ENCODE data around the gene FXYD1.

FXYD1 gene

DNA sequence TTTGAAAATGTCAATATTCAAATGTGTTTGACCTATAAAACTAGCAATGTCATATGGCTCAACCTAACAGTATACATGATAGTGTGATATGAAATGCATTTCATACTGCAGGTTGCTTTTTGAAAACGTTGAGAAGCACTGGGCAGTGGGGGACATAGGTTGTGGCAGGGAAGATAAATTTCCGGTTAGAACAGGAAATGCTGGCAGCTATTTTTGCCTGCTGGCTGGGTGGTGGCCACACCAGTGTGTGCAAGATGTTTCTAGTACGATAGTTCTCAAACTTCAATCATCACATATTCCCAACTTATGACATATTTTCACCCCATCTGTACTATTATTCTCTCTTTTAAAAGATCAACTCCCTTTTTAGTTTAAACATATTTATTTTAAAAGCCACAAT, 33.1 kb downstream of the FXYD1 start:
- H3K27ac ChIP-seq (ENCODE audit: low read depth, low read length): no peak overlapping the region

DNA sequence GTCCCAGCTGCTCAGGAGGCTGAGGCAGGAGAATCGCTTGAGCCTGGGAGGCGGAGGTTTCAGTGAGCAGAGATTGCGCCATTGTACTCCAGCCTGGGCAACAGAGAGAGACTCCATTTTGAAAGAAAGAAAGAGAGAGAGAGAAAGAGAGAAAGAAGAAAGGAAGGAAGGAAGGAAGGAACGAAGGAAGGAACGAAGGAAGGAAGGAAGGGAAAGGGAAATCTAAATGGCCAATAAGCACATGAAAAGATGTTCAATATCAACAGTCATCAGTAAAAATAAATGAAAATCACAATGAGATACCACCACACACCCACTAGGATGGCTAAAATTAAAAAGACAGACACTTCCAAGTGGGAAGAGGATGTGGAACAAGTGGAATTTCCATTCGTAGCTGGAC, 35.6 kb downstream of the FXYD1 start:
- no peaks in the 10 kb centered on the region for H3K36me3 ChIP-seq (ENCODE audit: insufficient read depth, low read length)
- no peak overlapping the region for H3K9ac ChIP-seq (ENCODE audit: low read length)
- no peak overlapping the region for H3K4me3 ChIP-seq (ENCODE audit: low read depth in 1 of 2, low read length in 2 of 2)
- H3K27ac ChIP-seq (ENCODE audit: low read depth, low read length): no peak overlapping the region
- H3K27me3 ChIP-seq (ENCODE audit: control insufficient read depth in 1 of 2, insufficient read depth in 2 of 2, low read length in 2 of 2): no peaks in the 10 kb centered on the region
- no peaks in the 10 kb centered on the region for H3K9me3 ChIP-seq (ENCODE audit: low read length)
- H3K4me1 ChIP-seq (ENCODE audit: insufficient read depth, low read length): no peaks in the 10 kb centered on the region

More for the DNA sequence above, 33.1 kb downstream of the FXYD1 start:
- no peaks in the 10 kb centered on the region for H3K27me3 ChIP-seq (ENCODE audit: control insufficient read depth in 1 of 2, insufficient read depth in 2 of 2, low read length in 2 of 2)
- H3K9me3 ChIP-seq (ENCODE audit: low read length): no peaks in the 10 kb centered on the region
- H3K4me3 ChIP-seq (ENCODE audit: low read depth in 1 of 2, low read length in 2 of 2): no peak overlapping the region
- H3K9ac ChIP-seq (ENCODE audit: low read length): no peak overlapping the region
- H3K4me1 ChIP-seq (ENCODE audit: insufficient read depth, low read length): no peaks in the 10 kb centered on the region
- no peaks in the 10 kb centered on the region for H3K36me3 ChIP-seq (ENCODE audit: insufficient read depth, low read length)

DNA sequence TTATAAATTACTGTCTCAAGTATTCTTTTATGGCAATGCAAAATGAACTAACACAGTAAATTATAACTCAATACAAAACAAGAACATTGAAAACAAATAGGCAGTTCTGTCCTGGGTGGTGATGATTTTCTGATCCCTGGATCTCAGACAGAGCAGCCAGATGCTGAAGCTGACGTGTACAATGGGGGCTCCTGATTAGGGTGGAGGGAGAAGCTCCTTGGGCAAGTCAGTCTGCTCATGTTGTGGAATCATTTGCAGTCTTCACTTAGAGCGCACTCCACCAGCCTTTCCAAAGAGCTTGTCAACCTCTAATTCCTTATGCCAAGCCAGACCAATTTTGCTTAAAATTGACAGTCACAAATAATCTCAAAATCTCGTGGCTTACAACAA, 37.6 kb downstream of the FXYD1 start:
- Histone ChIP-seq H3K9ac (ENCODE audit: low read length) (no peak overlapping the region), H3K27ac (ENCODE audit: low read depth, low read length) (no peak overlapping the region), H3K9me3 (ENCODE audit: low read length) (no peaks in the 10 kb centered on the region), H3K4me3 (ENCODE audit: low read depth in 1 of 2, low read length in 2 of 2) (no peak overlapping the region), H3K36me3 (ENCODE audit: insufficient read depth, low read length) (no peaks in the 10 kb centered on the region), H3K4me1 (ENCODE audit: insufficient read depth, low read length) (no peaks in the 10 kb centered on the region), H3K27me3 (ENCODE audit: control insufficient read depth in 1 of 2, insufficient read depth in 2 of 2, low read length in 2 of 2) (no peaks in the 10 kb centered on the region)

DNA sequence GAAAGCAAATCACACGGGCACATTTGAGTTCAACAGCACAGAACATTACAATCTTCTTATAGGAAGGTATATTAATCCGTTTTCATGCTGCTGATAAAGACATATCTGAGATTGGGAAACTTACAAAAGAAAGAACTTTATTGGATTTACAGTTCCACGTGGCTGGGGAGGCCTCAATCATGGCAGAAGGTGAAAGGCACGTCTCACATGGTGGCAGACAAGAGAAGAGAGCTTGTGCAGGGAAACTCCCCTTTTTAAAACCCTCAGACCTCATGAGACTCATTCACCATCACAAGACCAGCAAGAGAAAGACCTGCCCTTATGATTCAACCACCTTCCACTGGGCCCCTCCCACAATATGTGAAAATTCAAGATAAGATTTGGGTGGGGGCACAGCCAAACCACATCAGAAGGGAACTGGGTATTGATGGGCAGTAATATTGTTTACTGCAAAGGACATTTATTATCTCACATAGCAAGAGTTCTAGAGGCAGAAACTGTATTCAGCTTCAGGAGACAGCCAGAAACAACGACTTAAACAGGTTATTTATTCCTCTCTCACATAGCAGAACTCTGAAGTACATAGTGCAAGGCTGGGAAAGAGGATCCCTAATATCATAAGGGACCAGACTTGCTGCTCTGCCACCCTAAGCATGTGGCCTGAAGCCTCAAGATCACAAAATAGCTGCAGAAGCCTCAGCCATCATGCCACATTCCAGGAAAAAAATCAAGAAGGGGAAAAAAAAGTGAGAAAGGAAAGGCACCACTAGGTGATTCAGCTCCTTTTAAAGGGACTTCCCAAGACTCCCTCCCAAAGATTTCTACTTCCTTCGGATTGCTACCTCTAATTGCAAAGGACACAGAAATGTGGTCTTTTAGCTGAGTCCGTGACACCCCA, 39.0 kb downstream of the FXYD1 start:
- Histone ChIP-seq H3K4me3 (ENCODE audit: low read depth in 1 of 2, low read length in 2 of 2) (no peak overlapping the region), H3K9ac (ENCODE audit: low read length) (no peak overlapping the region), H3K4me1 (ENCODE audit: insufficient read depth, low read length) (no peaks in the 10 kb centered on the region), H3K27me3 (ENCODE audit: control insufficient read depth in 1 of 2, insufficient read depth in 2 of 2, low read length in 2 of 2) (peaks cover 0 to 4% of the 10 kb centered on the region in 2 donors), H3K36me3 (ENCODE audit: insufficient read depth, low read length) (no peaks in the 10 kb centered on the region), H3K9me3 (ENCODE audit: low read length) (no peaks in the 10 kb centered on the region), H3K27ac (ENCODE audit: low read depth, low read length) (no peak overlapping the region)

DNA sequence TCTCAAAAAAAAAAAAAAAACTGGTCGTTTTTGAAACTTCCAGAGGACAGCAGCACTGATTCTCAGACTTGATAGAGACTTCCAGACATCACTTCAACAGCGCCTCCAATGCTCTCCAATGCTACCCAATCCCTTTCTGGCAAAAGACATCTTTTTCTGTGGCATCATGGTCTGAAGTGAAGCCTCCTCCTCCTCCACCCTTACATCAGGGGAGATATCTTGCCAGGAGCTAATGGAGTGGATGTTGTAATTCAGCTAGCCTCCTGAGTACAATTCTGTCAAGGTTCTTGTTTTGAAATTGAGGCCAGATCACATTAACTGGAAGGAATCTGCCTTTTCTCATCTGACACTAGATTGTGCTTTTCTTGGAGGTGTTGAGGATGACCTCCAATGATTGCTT, 40.1 kb downstream of the FXYD1 start:
- no peaks in the 10 kb centered on the region for H3K9me3 ChIP-seq (ENCODE audit: low read length)
- peaks cover 0 to 5% of the 10 kb centered on the region in 2 donors for H3K27me3 ChIP-seq (ENCODE audit: control insufficient read depth in 1 of 2, insufficient read depth in 2 of 2, low read length in 2 of 2)
- no peak overlapping the region for H3K27ac ChIP-seq (ENCODE audit: low read depth, low read length)
- no peak overlapping the region for H3K4me3 ChIP-seq (ENCODE audit: low read depth in 1 of 2, low read length in 2 of 2)
- no peaks in the 10 kb centered on the region for H3K4me1 ChIP-seq (ENCODE audit: insufficient read depth, low read length)
- no peak overlapping the region for H3K9ac ChIP-seq (ENCODE audit: low read length)
- no peaks in the 10 kb centered on the region for H3K36me3 ChIP-seq (ENCODE audit: insufficient read depth, low read length)

DNA sequence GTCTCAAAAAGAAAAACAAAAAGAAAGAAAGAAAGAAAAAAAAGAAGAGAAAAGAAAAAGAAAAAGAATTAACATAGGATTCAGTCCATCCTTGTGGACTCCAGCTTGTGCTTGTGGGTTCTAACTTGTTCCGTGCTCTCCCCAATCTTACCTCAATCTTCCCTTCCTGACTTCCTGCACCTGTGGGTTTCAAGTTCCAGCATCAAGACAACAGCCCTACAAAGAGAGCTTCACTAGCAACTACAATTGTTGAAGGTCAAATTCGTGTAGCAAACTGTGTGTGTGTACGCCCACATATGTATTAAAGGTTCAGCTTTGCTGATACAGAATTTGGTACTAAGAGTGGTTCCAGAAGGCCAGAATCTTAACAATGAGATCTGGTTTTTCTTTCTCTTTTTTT, 41.2 kb downstream of the FXYD1 start:
- Histone ChIP-seq H3K4me3 (ENCODE audit: low read depth in 1 of 2, low read length in 2 of 2) (no peak overlapping the region), H3K36me3 (ENCODE audit: insufficient read depth, low read length) (no peaks in the 10 kb centered on the region), H3K9ac (ENCODE audit: low read length) (no peak overlapping the region), H3K9me3 (ENCODE audit: low read length) (no peaks in the 10 kb centered on the region), H3K27me3 (ENCODE audit: control insufficient read depth in 1 of 2, insufficient read depth in 2 of 2, low read length in 2 of 2) (peaks cover 0 to 5% of the 10 kb centered on the region in 2 donors), H3K27ac (ENCODE audit: low read depth, low read length) (no peak overlapping the region), H3K4me1 (ENCODE audit: insufficient read depth, low read length) (no peaks in the 10 kb centered on the region)

DNA sequence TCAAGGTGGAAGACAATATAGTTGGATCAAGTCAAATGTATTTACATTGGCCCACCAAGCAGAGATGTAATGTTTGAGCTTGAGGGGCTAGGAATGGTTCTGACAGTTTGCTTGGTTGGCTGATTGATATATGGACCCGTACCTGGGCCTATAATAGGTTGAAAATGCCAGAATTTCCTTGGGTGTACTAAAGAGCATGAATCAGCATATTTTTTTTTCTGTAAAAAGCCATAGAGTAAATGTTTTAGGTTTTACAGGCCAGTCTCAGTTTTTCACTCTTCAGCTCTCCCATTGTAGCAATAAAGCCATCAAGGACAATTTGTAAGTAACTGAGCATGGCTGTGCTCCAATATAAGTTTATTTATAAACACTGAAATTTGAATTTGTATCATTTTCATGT, 42.8 kb downstream of the FXYD1 start:
- no peaks in the 10 kb centered on the region for H3K4me1 ChIP-seq (ENCODE audit: insufficient read depth, low read length)
- H3K36me3 ChIP-seq (ENCODE audit: insufficient read depth, low read length): no peaks in the 10 kb centered on the region
- no peak overlapping the region for H3K9ac ChIP-seq (ENCODE audit: low read length)
- H3K27ac ChIP-seq (ENCODE audit: low read depth, low read length): no peak overlapping the region
- no peak overlapping the region for H3K4me3 ChIP-seq (ENCODE audit: low read depth in 1 of 2, low read length in 2 of 2)
- H3K27me3 ChIP-seq (ENCODE audit: control insufficient read depth in 1 of 2, insufficient read depth in 2 of 2, low read length in 2 of 2): peaks cover 0 to 5% of the 10 kb centered on the region in 2 donors
- no peaks in the 10 kb centered on the region for H3K9me3 ChIP-seq (ENCODE audit: low read length)

DNA sequence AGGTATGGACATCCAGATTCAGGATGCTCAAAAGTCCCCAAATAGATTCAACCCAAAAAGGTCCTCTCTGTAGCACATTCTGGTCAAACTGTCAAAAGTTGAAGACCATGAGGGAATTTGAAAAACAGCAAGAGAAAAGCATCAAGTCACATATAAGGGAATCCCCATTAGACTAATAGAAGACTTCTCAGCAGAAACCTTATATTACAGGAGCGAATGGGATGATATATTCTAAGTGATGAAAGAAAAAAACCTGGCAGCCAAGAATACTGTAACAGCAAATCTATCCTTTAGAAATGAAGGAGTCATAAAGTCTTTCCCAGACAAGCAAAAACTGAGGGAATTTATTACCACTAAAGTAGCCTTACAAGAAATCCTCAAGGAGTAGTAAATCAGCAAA, 45.6 kb downstream of the FXYD1 start:
- Histone ChIP-seq H3K9me3 (ENCODE audit: low read length) (no peaks in the 10 kb centered on the region), H3K4me1 (ENCODE audit: insufficient read depth, low read length) (no peaks in the 10 kb centered on the region), H3K27ac (ENCODE audit: low read depth, low read length) (no peak overlapping the region), H3K27me3 (ENCODE audit: control insufficient read depth in 1 of 2, insufficient read depth in 2 of 2, low read length in 2 of 2) (peaks cover 0 to 5% of the 10 kb centered on the region in 2 donors), H3K9ac (ENCODE audit: low read length) (no peak overlapping the region), H3K36me3 (ENCODE audit: insufficient read depth, low read length) (no peaks in the 10 kb centered on the region), H3K4me3 (ENCODE audit: low read depth in 1 of 2, low read length in 2 of 2) (no peak overlapping the region)

DNA sequence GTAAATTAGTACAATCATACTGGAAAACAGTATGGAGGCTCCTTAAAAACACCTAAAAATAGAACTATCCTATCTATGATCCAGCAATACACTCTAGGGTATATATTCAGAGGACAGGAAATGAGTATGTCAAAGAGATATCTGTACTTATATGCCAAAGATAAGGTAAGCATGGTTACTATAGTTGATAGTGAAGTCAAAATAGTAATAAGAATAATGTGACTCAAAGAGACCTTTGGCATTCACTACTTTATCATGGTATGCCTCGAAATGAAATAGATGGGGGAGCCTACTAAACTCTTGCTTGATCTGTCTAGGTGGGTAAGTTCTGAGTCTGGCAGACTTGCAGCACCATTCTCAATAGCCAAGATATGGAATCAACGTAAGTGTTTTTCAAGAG, 46.3 kb downstream of the FXYD1 start:
- Histone ChIP-seq H3K4me3 (ENCODE audit: low read depth in 1 of 2, low read length in 2 of 2) (no peak overlapping the region), H3K4me1 (ENCODE audit: insufficient read depth, low read length) (no peaks in the 10 kb centered on the region), H3K36me3 (ENCODE audit: insufficient read depth, low read length) (no peaks in the 10 kb centered on the region), H3K9ac (ENCODE audit: low read length) (no peak overlapping the region), H3K9me3 (ENCODE audit: low read length) (no peaks in the 10 kb centered on the region), H3K27ac (ENCODE audit: low read depth, low read length) (no peak overlapping the region), H3K27me3 (ENCODE audit: control insufficient read depth in 1 of 2, insufficient read depth in 2 of 2, low read length in 2 of 2) (peaks cover 0 to 5% of the 10 kb centered on the region in 2 donors)
